HepG2 (cell line): ENCODE measurements around the gene GRM2. TPM values are rescaled to one million over a fixed set of nuclear protein-coding genes. Genes with fewer than 3 reads are reported as not detected.

Source experiments
- ATAC-seq: fragments of 200-7000 bp; cut with Tn5 transposase; 3 replicates; pipeline ENCODE4 v1.9.1; 2020; ENCODE audit warnings: mild to moderate bottlenecking, moderate library complexity
- BruUV-seq: library from RNA; stranded (reverse); fragments of 400-500 nt; replicated peaks from 2 replicates; lab custom pipeline; 2021; lab: Mats Ljungman, UMichigan
- CTCF ChIA-PET: fragments of 300-600 bp; formaldehyde crosslinking; extraction: SDS; loops from one replicate; lab custom pipeline; 2021; ENCODE audit warnings: low total read pairs, inconsistent platforms, low intra/inter-chr PET ratio; lab: Yijun Ruan, JAX
- POLR2A ChIA-PET: fragments of 350-600 bp; sonication (Branson Sonifier 250); formaldehyde crosslinking; loops from one replicate; lab custom pipeline; 2020; ENCODE audit warnings: antibody characterized with exemption, inconsistent platforms; lab: Yijun Ruan, JAX
- DNase-seq: peaks from one replicate; pipeline ENCODE4 v3.0.0-alpha.2; 2015; ENCODE audit warnings: low spot score
- FAIRE-seq: peaks from 3 replicates; lab custom pipeline; 2011; peaks lifted over from hg19 to GRCh38; lab: Jason Lieb, UNC
- H2AFZ ChIP-seq: one replicate; pipeline ENCODE4 v1.6.1; 2011; ENCODE audit warnings: low read length, inconsistent platforms
- H3K27ac ChIP-seq: fragments of 300-600 bp; 3 replicates; pipeline ENCODE4 v1.8.0; 2011; ENCODE audit warnings: mixed run types, mild to moderate bottlenecking, mixed read lengths, low read length, inconsistent platforms; ENCODE audit not compliant: insufficient read depth; ENCODE audit errors: extremely low read length
- H3K27me3 ChIP-seq, 2 experiments: fragments of 200-600 bp in 1 of 2; 2 replicates in 1 of 2; 3 replicates in 1 of 2; pipeline versions ENCODE4 v1.6.0 to v1.8.0; 2011; ENCODE audit warnings: low read length in 2 of 2, mild to moderate bottlenecking in 2 of 2, moderate library complexity in 2 of 2, inconsistent platforms in 1 of 2; ENCODE audit not compliant: insufficient read depth in 2 of 2, control insufficient read depth in 1 of 2
- H3K36me3 ChIP-seq, 2 experiments: fragments of 200-600 bp in 1 of 2; replicated peaks in 1 of 2; 2 replicates in 1 of 2; 3 replicates in 1 of 2; pipeline versions ENCODE4 v1.5.1 to v1.8.0; 2011; ENCODE audit warnings: low read length in 2 of 2, inconsistent platforms in 1 of 2; ENCODE audit not compliant: insufficient read depth in 2 of 2, control insufficient read depth in 1 of 2
- H3K4me1 ChIP-seq: 2 replicates; pipeline ENCODE4 v1.5.1; 2012; ENCODE audit warnings: low read length, inconsistent platforms; ENCODE audit not compliant: insufficient read depth
- H3K4me2 ChIP-seq: 2 replicates; pipeline ENCODE4 v1.6.0; 2011; ENCODE audit warnings: low read depth, low read length, inconsistent platforms
- H3K4me3 ChIP-seq, 3 experiments: fragments of 200-600 bp in 1 of 3; sonication (generic), shearing (Covaris generic) in 1 of 3; replicated peaks in 1 of 3; 2 replicates each; pipeline ENCODE4 v1.5.1; 2011 to 2016; ENCODE audit warnings: low read length in 3 of 3, inconsistent platforms in 2 of 3, low read depth in 2 of 3, mild to moderate bottlenecking in 2 of 3, control low read depth in 1 of 3, mixed read lengths in 1 of 3; ENCODE audit not compliant: insufficient read depth in 1 of 3
- H3K79me2 ChIP-seq: one replicate; pipeline ENCODE4 v1.6.1; 2011; ENCODE audit warnings: low read length, inconsistent platforms; ENCODE audit not compliant: insufficient read depth
- H3K9ac ChIP-seq: 2 replicates; pipeline ENCODE4 v1.6.0; 2011; ENCODE audit warnings: mild to moderate bottlenecking, low read depth, low read length, inconsistent platforms; ENCODE audit not compliant: insufficient read depth
- H3K9me3 ChIP-seq: 2 replicates; pipeline ENCODE4 v1.5.1; 2012; ENCODE audit warnings: mild to moderate bottlenecking, low read length
- H4K20me1 ChIP-seq: 2 replicates; pipeline ENCODE4 v1.6.0; 2011; ENCODE audit warnings: inconsistent platforms, mild to moderate bottlenecking, low read length, moderate library complexity; ENCODE audit not compliant: insufficient read depth
- CEBPB ChIP-seq: IDR thresholded peaks from 2 replicates; pipeline ENCODE4 v1.6.1; 2011; ENCODE audit warnings: low read depth, low read length, improper control_type of control experiment, borderline replicate concordance
- CEBPG ChIP-seq: IDR thresholded peaks from 2 replicates; pipeline ENCODE4 v1.6.1; 2016
- MLLT10 ChIP-seq: sonication (generic); formaldehyde crosslinking; IDR thresholded peaks from 2 replicates; pipeline ENCODE4 v1.4.0; 2020; ENCODE audit warnings: missing genetic modification reagents
- ZFP62 ChIP-seq: sonication (generic); formaldehyde crosslinking; IDR thresholded peaks from 2 replicates; pipeline ENCODE4 v1.4.0; 2020; ENCODE audit warnings: missing genetic modification reagents
- ZNF101 ChIP-seq: sonication (generic); formaldehyde crosslinking; IDR thresholded peaks from 2 replicates; pipeline ENCODE4 v1.4.0; 2020; ENCODE audit warnings: mild to moderate bottlenecking, low read depth, missing genetic modification reagents, borderline replicate concordance
- ZNF629 ChIP-seq: sonication (generic); formaldehyde crosslinking; conservative IDR thresholded peaks from 2 replicates; pipeline ENCODE4 v1.5.0; 2020; ENCODE audit warnings: missing genetic modification reagents
- WGBS: methylation state at CpG from one replicate; pipeline ENCODE4 v1.1.6; 2017; ENCODE audit warnings: low lambda C conversion rate; 5-methylcytosine and 5-hydroxymethylcytosine counted together
- in situ Hi-C: cut with HindIII; loops from 2 replicates; pipeline ENCODE4 v1.10.0; 2017; ENCODE audit warnings: low pct_unique_long_range_greater_than_20kb; ENCODE audit not compliant: extremely low pct_ligation_motif_present
- intact Hi-C: fragments of 100-400 bp; cut with micrococcal nuclease; formaldehyde crosslinking; loops from one replicate; pipeline ENCODE4 v1.10.0; 2022; ENCODE audit not compliant: unreplicated experiment
- polyA plus RNA-seq, 8 experiments: library from polyadenylated mRNA; depleted of rRNA in 3 of 8; stranded (reverse) in 7 of 8; unstranded in 1 of 8; fragments of >200 nt; fragmentation: Illumina TruSeq in 4 of 8; extraction: Trizol in 4 of 8; gene quantifications; 2 replicates each; pipeline versions ENCODE4 v1.2.1 to v1.2.3, GENCODE V29; 2011 to 2016; ENCODE audit warnings: low read depth in 4 of 8, missing spikeins in 1 of 8, mixed read lengths in 1 of 8; ENCODE audit not compliant: insufficient read depth in 1 of 8
- total RNA-seq, 5 experiments: library from RNA; depleted of rRNA; stranded (reverse); fragments of >200 nt; fragmentation: Illumina TruSeq; extraction: Trizol; gene quantifications; 2 replicates each; pipeline ENCODE4 v1.2.3, GENCODE V29; 2016; ENCODE audit warnings: low read depth in 1 of 5
- TF ChIP-seq, protein P1 (sequence below), 2 experiments: fragments of 450-650 bp in 1 of 2; sonication (generic) in 1 of 2; formaldehyde crosslinking; IDR thresholded peaks; 2 replicates each; pipeline versions ENCODE4 v1.5.0 to v1.8.0; 2020 to 2022; ENCODE audit warnings: mild to moderate bottlenecking in 1 of 2, missing genetic modification reagents in 1 of 2

GRM2 gene
- total and polyA plus RNA-seq, 2 of the 13 experiments (the other 11 are each of a cell fraction or from before 2014, with no cell fraction given): 0.04 to 0.07 TPM

GRCh38 chr3:51734572-51734907 lies 27.7 kb downstream of the GRM2 start (continued):
- TF ChIP-seq, protein P1, sequence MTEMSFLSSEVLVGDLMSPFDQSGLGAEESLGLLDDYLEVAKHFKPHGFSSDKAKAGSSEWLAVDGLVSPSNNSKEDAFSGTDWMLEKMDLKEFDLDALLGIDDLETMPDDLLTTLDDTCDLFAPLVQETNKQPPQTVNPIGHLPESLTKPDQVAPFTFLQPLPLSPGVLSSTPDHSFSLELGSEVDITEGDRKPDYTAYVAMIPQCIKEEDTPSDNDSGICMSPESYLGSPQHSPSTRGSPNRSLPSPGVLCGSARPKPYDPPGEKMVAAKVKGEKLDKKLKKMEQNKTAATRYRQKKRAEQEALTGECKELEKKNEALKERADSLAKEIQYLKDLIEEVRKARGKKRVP (CRISPR knock-in tag; IDR thresholded peaks at IDR 0.05): no peak
- no peak for TF ChIP-seq ZNF101 (CRISPR knock-in tag)

GRCh38 chr3:51735039-51735438 lies 28.2 kb downstream of the GRM2 start:
- Histone ChIP-seq H4K20me1 (no peaks in the 10 kb centered on the region), H3K27ac (no peak overlapping the region), H3K36me3 (no peaks in the 10 kb centered on the region), H3K4me3 (peak overlapping the region in 1 of 3 experiments; percentile 22; a peak in 1 of 6 replicates), H3K27me3 (peaks cover 0 to 6% of the 10 kb centered on the region in 2 experiments; a peak in 2 of 5 replicates), H3K9me3 (no peaks in the 10 kb centered on the region)
- 4% methylated on average over 3 of the region's 3 CpGs for WGBS
- POLR2A ChIA-PET: no interaction called here
- no peak; the same call in 2 of the 3 replicates for ATAC-seq
- TF ChIP-seq CEBPB (peak; percentile 87), MLLT10 (CRISPR knock-in tag) (no peak), ZFP62 (CRISPR knock-in tag) (no peak), CEBPG (CRISPR knock-in tag) (peak; percentile 78), ZNF629 (CRISPR knock-in tag) (0 out of 2 replicates have a peak, but pooled peaks have one; percentile 23)
- TF ChIP-seq, all 625 proteins: peak for 3
- Histone ChIP-seq H3K4me2 (peak overlapping the region; percentile 50), H3K79me2 (no peaks in the 10 kb centered on the region), H3K4me1 (peaks cover 15% of the 10 kb centered on the region), H3K9ac (no peak overlapping the region), H2AFZ (no peak overlapping the region)
- DNase-seq (peak; percentile 34), FAIRE-seq (no peak)
- CTCF ChIA-PET: no interaction called here
- intact Hi-C loops: no loop called here
- in situ Hi-C loops: no loop called here
- no TSS peak for BruUV-seq
